Parathyroid adenoma (tissue), 2 donors: ENCODE results near the gene ARFIP2.

Experiments used
- H2AFZ ChIP-seq: fragments of 300-600 bp; sonication (generic); one replicate; pipeline ENCODE4 v1.7.0; 2017; ENCODE audit warnings: antibody characterized with exemption, mild to moderate bottlenecking
- H3K27ac ChIP-seq: fragments of 300-600 bp; sonication (generic); one replicate; pipeline ENCODE4 v1.7.0; 2017
- H3K27me3 ChIP-seq: fragments of 300-600 bp; sonication (generic); one replicate; pipeline ENCODE4 v1.7.0; 2017; ENCODE audit warnings: low read length; ENCODE audit not compliant: control insufficient read depth, insufficient read depth
- H3K36me3 ChIP-seq: fragments of 300-600 bp; sonication (generic); one replicate; pipeline ENCODE4 v1.7.0; 2017; ENCODE audit warnings: low read length; ENCODE audit not compliant: control insufficient read depth, insufficient read depth
- H3K4me1 ChIP-seq: fragments of 300-600 bp; sonication (generic); one replicate; pipeline ENCODE4 v1.7.0; 2017; ENCODE audit warnings: control low read depth
- H3K4me2 ChIP-seq: fragments of 300-600 bp; sonication (generic); one replicate; pipeline ENCODE4 v1.7.0; 2017; ENCODE audit warnings: low read length
- H3K4me3 ChIP-seq: fragments of 300-600 bp; sonication (generic); one replicate; pipeline ENCODE4 v1.7.0; 2017; ENCODE audit warnings: low read depth, low read length
- H3K79me2 ChIP-seq: fragments of 300-600 bp; sonication (generic); one replicate; pipeline ENCODE4 v1.7.0; 2017; ENCODE audit warnings: control low read depth
- H3K9ac ChIP-seq: fragments of 300-600 bp; sonication (generic); one replicate; pipeline ENCODE4 v1.7.0; 2017; ENCODE audit warnings: mild to moderate bottlenecking
- H3K9me3 ChIP-seq: fragments of 300-600 bp; sonication (generic); one replicate; pipeline ENCODE4 v1.7.0; 2017; ENCODE audit warnings: low read length; ENCODE audit not compliant: control insufficient read depth
- CTCF ChIP-seq: fragments of 300-600 bp; sonication (generic); IDR thresholded peaks from one replicate; pipeline ENCODE4 v1.7.0; 2017; ENCODE audit warnings: antibody characterized with exemption, mild to moderate bottlenecking
- donor health status: primary hyperparathyroidism.

Gene ARFIP2

GRCh38 chr11:6455070-6455469 lies 26.1 kb downstream of the ARFIP2 start:
- Histone ChIP-seq H3K36me3 (no peaks in the 10 kb centered on the region), H3K4me1 (no peaks in the 10 kb centered on the region), H3K79me2 (no peaks in the 10 kb centered on the region), H3K27ac (no peak overlapping the region), H2AFZ (no peak overlapping the region), H3K4me2 (no peak overlapping the region), H3K27me3 (no peaks in the 10 kb centered on the region), H3K9ac (no peak overlapping the region), H3K9me3 (no peaks in the 10 kb centered on the region), H3K4me3 (no peak overlapping the region)
- TF ChIP-seq CTCF = no peak

- Histone ChIP-seq H3K4me3 (no peak overlapping the region), H3K4me2 (no peak overlapping the region), H3K4me1 (no peaks in the 10 kb centered on the region), H3K27ac (no peak overlapping the region), H3K27me3 (no peaks in the 10 kb centered on the region), H3K79me2 (no peaks in the 10 kb centered on the region), H2AFZ (no peak overlapping the region), H3K9me3 (no peaks in the 10 kb centered on the region), H3K9ac (no peak overlapping the region), H3K36me3 (no peaks in the 10 kb centered on the region)
- no peak for TF ChIP-seq CTCF
These were observed 28.0 kb downstream of the ARFIP2 start for GRCh38 chr11:6453152-6453551.

GRCh38 chr11:6452219-6452618 lies 28.9 kb downstream of the ARFIP2 start:
- Histone ChIP-seq H3K27ac (no peak overlapping the region), H3K4me3 (no peak overlapping the region), H3K36me3 (no peaks in the 10 kb centered on the region), H3K27me3 (no peaks in the 10 kb centered on the region), H3K4me2 (no peak overlapping the region), H3K9ac (no peak overlapping the region), H2AFZ (no peak overlapping the region), H3K79me2 (no peaks in the 10 kb centered on the region), H3K9me3 (no peaks in the 10 kb centered on the region), H3K4me1 (no peaks in the 10 kb centered on the region)
- no peak for TF ChIP-seq CTCF

DNA sequence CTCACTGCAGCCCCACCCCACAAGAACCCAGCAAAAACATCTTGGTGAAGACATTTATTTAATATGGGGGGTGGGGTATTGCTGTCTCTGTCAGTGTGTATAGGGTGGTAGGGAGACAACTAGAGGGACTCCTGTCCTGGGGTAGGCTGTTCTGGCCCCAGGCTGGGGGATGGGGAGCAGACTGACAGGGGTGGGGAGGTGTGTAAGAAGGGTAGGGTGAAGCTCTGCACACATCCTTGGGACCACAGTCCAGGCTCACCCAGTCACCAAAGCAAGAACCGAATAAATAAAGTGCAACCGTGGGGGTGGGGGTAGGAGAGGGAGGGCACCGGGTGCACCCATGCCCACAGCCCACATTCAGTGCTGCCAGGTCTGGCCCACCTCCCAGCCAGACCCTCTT lies 32.6 kb downstream of the ARFIP2 start:
- TF ChIP-seq CTCF = no peak
- no peak overlapping the region for H3K4me3 ChIP-seq

GRCh38 chr11:6443269-6444003 lies 37.7 kb downstream of the ARFIP2 start:
- no peaks in the 10 kb centered on the region for H3K4me1 ChIP-seq
- H3K79me2 ChIP-seq = no peaks in the 10 kb centered on the region
- no peaks in the 10 kb centered on the region for H3K36me3 ChIP-seq
- H3K27ac ChIP-seq = no peak overlapping the region
- H3K27me3 ChIP-seq = no peaks in the 10 kb centered on the region
- no peak overlapping the region for H3K9ac ChIP-seq
- H3K4me3 ChIP-seq = no peak overlapping the region
- no peak overlapping the region for H2AFZ ChIP-seq
- H3K4me2 ChIP-seq = no peak overlapping the region
- TF ChIP-seq CTCF = peak; percentile 62
- H3K9me3 ChIP-seq = no peaks in the 10 kb centered on the region

More for the DNA sequence above, 32.6 kb downstream of the ARFIP2 start:
- H3K4me2 ChIP-seq = no peak overlapping the region
- H3K36me3 ChIP-seq = no peaks in the 10 kb centered on the region
- H3K4me1 ChIP-seq = no peaks in the 10 kb centered on the region
- H3K9me3 ChIP-seq = no peaks in the 10 kb centered on the region
- no peaks in the 10 kb centered on the region for H3K27me3 ChIP-seq
- no peak overlapping the region for H3K27ac ChIP-seq
- H3K9ac ChIP-seq = no peak overlapping the region
- no peak overlapping the region for H2AFZ ChIP-seq
- no peaks in the 10 kb centered on the region for H3K79me2 ChIP-seq
